ENCODE measurements around the gene DIAPH3.

DIAPH3 gene

DNA sequence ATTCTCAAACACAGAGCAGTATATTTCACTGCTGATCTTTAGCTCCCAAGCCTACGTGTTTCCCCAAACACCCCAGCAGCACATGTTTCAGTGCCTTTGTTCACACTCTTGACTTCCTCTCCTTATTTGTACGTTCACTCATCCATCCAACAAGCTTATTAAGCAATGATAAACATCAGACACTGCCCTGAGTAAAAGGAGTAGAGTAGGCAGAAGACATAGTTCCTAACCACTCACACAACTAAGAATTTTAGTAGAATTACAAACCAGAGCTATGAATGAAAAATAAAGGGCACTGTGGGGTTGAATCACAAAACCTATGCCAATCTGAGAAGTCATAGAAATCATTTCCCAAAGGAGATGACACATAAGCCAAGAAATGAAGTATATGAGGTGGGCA, 213.5 kb downstream of the DIAPH3 start:
- DNase-seq = no peak

DNA sequence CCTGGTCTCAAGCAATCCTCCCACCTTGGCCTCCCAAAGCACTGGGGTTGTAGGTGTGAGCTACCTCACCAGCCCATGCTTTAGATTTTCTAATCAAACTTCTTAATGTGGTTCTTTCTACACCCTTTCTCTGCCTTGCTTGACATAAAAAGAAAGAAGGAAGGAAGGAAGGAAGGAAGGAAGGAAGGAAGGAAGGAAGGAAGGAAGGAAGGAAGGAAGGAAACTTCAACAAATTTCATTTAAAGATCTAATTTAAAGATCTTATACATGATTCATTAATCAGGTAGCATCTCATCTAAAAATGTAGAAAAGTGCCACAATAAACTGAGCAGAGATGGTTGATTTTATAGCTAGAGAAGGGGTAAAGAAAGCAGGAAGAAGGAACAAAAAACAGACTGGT, 215.0 kb downstream of the DIAPH3 start:
- DNase-seq = no peak

DNA sequence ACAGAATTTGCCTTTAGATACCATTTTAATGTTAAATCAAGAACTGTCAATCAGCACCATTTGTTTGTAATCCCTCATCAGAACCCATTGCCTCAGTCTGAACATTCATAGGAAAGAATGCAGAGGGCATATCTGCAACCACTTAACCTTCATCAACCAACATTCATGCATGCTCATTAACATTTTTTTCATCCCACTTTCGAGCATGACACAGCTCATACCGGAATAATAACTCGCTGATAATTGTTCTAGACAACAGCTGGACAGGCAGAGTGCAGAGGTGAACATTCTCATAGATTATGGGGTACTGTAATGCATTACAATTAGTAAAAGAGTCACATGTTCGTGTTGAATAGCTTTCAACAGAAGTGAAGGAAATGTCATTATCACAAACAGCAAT, 216.8 kb downstream of the DIAPH3 start:
- no peak for DNase-seq

DNA sequence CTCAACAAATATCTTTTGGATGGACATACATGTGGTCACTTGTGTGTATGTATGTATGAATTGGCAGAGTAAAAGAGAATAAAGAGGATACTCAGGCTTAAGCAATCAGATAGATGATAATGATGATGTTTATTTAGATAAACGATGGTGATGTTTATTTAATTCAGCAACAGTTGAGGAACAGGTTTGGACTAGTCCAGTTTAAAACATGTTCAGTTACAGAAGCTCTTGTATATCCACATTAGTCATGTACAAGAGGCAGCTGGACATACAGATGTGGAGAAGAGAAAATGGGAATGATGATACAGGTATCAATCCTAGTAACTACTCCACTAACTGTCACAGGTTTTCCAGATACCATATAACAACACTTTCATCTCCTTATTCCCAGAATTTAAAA, 232.1 kb downstream of the DIAPH3 start:
- DNase-seq = no peak

DNA sequence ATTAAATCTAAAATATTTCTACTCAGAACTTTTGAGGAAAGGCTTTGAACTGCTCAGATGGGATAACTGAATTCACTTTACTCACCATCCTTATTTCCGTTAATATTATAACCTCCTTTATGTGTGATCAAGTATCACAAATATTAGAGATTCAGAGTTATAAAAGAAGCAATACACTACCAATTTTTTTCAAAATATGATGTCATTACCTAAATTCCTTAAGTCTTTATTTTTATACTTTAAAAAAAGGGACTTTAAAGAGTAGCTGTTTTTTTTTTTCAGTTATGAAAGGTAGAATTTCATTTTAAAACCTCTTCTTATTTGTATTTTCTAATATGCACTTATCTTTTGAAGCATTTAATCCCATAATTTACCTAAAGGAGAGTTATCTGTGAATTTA, 239.5 kb downstream of the DIAPH3 start:
- DNase-seq = no peak

DNA sequence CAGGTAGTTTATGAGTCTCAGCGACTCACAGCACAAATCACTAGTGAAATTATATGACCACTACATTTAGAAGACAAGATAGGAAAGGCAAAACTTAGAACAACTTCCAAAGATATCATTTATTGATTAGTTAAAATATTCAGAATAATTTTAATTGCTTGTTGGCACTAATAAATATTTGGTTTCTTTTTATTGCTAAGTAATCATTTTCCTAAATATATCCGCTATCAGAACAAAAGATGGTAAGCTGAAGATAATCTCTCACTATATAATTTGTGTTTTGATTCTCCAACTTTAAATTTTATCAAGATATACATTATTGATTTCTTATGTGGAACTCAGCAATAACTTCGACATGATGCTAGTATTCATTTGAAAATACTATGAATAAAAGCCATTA, 248.5 kb downstream of the DIAPH3 start:
- DNase-seq = no peak

DNA sequence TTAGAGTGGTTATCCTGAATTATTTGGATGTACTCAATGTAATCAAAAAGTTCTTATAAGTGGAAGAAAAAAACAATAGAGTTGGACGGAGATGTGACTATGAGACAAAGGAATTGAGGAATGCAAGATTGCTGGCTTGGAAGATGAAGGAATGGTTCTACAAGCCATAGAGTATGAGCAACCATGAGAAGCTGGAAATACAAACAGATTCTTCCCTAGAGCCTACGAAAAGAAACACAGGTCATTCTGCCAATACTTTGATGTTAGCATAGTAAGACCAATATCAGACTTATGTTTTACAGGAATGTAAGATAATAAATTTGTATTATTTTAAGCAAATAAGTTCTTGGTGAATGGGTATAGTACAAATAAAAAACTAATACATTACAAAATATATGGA, 249.2 kb downstream of the DIAPH3 start:
- DNase-seq = no peak

DNA sequence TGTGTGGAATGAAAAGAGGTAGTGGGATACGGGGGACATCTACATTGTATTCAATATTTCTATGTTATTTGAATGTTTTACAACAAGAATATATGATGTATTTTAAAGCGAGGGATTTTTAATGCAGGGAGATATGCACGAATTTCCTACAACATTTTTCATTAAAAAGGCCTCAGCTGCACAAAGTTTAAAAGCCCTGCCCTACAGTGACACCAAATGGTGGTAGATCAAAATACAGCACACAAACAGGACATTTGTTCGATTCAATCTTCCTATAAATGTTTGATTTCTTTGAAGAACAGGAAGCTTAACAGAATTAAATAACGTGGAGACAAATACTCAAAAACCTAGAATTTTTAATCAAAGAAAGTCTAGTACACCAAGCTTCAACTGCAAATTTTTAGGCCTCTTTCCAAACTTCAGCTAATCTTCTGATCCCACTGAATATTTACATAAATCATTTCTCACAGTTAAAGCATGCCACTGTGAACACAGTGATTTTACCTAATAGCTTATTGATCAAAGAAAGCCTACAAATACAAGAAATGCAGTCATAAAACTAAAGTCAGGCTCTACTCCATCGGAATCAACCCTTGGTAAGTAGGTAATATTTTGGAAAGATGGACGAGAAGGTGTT, 257.2 kb downstream of the DIAPH3 start:
- DNase-seq = no peak

DNA sequence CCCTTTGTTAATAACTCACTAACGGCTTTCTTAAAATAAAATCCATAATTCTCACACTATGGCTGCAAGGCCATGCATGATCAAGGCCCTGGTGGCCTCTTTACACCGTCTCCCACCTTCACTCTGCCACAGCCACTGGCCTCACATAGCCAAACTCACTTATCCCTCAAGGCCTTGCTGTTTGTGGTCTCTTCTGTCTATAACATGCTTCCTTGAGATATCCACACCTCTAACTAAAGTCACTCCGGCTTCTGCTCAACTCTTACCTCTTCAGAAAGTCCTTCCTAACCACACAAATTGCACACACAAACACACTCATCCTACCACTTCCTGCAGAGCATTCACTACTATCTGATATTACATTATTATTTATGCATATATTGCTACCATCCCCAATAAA, 262.5 kb downstream of the DIAPH3 start:
- DNase-seq = no peak

DNA sequence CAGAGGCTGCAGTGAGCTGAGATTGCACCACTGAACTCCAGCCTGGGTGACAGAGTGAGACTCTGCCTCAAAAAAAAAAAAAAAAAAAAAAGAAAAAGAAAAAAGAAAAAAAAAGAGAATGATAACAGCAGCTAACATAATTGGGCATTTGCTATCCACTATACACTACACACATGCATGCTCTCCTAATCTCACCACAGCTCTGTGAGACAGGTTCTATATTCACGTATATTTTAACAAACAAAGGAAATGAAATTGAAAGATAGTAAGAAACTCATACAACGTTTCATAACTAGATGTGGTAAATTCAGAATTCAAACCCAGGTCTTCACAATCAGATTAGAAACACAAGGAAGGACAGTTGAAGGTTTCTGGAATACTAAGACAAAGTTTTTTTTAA, 265.7 kb downstream of the DIAPH3 start:
- DNase-seq = no peak

DNA sequence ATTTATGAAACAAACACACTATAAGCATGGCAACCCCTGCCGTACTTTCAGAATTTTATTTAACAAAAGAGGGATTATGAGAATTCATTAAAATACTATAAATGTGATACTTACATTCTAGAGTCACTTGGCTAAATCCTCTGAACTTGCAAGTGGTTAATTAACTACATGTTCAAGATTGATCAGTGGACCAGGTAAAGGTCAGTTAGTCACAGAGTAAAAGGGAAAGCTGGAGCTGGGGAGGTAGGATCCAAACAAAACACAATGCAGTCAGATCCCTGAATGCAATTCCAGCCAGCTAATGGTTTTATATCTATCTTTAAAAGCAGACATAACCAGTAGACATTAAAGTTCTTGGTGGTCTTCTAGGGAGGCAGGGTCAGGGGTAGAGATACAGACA, 270.5 kb downstream of the DIAPH3 start:
- DNase-seq = no peak

DNA sequence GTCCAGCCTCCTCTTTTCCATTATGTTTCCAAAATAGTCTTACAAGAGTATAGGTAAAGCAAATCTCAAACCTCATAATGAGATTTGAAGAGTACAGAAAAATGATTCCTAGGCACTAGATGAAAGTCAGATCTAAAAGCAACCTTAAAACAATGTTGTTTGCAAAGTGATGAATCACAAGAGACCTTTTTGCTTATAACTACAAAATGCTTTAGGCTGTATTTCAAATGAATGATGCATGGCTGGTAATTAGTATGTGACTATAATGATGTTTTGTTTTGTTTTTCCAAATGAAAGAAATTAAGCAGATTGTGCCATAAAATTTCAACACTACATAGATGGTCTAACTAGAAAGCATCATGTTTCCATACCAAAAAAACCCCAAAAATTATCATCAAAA, 272.7 kb downstream of the DIAPH3 start:
- no peak for DNase-seq

DNA sequence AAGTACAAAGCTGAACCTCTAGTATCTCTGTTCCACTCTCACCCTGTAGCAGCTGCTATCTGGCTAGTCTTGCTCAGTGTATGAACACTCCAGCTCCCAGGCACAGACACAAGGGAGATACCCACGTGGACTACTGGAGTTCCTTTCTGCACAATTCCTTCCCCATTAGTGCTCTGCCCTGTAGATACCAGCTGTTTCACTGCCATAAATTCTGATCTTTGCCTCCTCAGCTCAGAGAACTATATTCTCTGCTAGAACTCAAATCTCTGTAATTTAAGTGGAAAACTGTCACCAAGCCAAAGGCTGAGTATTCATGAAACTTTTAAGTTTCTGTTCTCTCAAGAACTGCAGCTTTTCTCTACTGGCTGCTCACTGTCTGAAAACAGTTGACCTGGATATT, 273.7 kb downstream of the DIAPH3 start:
- DNase-seq = no peak

DNA sequence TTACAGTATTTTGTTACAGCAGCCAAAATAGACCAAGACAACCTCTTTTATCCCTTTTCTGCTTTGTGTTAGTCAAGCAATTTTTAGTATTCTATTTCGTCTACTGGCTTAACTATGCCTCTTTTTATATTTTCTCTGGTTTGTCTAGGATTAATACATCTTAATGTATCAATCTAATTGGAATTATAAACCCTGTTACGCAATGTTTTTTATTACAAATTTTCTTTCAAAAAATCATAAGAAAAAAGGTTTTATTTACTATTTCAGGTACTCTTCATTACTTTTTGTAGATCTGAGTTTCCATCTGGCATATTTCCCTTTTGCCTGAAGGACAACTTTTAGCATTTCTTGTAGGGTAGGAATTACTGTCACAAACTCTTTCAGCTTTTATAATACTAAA, 275.3 kb downstream of the DIAPH3 start:
- no peak for DNase-seq

DNA sequence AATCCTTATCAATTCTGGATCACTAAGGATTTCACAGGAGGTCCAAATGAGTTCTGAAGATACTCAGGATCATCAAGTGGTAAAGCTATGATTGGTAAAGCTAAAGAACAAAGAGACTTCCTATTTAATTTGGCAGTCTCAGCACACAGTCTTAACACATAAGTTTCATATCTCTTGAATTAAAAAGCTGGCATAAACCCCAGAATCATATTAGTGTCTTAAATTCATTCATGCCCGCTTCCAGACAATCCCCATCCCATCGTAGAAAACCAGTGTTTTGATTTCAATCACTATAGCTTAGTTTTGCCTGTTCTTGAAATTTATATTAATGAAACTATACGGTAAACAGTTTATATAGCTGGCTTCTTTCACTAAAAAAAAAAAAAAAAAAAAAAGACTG, 278.7 kb downstream of the DIAPH3 start:
- DNase-seq = no peak

DNA sequence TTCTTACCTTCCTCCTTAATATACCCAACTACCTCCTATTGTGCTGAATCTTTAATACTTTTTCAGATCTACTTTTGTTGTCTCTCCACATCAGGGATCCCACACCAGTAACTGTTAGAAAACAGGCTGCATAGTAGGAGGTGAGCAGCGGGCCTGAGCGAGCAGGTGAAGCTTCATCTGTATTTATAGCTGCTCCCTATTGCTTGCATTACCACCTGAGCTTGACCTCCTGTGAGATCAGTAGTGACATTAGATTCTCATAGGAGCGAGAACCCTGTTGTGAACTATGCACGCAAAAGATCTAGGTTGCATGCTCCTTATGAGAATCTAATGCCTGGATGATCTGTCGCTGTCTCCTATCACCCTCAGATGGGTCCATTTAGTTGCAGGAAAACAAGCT, 279.8 kb downstream of the DIAPH3 start:
- DNase-seq = no peak

DNA sequence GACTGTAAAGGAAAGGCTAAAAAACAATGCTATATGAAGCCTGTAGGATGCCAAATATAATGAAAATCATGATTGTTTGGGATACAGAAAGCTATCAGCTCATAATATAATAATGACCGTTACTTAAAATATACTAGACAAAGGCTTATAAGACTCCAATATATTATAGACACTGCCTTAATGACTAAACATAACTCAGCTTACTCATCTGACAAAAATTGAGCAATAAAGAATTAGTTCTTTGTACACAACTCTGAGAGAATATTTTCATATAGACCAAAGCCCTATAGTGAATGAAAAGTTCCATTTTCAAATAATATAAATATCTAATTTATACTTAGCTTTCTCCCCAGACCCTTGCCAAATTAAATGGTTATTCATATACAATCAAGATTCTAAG, 283.3 kb downstream of the DIAPH3 start:
- no peak for DNase-seq

DNA sequence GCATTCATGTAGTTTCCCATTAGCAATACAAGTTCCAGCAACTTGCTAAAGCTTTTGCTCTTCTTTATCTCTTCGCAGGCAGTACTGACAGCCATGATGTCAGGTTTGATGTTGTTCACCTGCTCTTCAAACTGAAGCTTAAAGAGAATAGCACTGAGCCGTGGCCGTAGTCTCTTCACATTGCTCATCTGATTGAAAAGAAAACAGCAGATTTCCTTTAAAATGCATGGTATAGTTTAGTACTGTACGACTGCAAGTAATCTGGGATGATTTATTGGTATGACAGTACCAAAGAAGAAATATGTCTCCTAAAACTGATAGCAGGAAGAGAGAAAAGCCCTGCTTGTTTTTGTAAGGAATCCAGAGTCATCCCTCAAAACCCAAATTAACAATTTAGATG, 284.4 kb downstream of the DIAPH3 start:
- DNase-seq = no peak

DNA sequence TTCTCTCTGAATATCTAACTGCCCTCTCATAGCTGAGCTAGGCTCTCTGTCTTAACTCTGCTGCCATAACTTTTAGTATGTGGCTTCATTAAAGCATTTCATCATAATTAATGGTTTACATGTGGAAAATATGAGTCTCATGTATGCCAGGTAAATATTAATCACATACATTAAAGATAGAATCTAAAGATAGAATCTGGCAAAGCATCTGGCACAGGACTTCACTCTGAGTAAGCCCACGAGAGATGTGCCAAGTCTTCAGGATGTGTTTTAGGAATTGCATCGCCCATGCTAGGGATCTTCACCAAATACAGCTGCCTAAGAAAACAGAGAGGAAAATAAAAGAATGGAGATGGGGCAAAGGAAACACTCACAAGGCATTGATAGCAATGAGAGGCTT, 285.8 kb downstream of the DIAPH3 start:
- DNase-seq = no peak

DNA sequence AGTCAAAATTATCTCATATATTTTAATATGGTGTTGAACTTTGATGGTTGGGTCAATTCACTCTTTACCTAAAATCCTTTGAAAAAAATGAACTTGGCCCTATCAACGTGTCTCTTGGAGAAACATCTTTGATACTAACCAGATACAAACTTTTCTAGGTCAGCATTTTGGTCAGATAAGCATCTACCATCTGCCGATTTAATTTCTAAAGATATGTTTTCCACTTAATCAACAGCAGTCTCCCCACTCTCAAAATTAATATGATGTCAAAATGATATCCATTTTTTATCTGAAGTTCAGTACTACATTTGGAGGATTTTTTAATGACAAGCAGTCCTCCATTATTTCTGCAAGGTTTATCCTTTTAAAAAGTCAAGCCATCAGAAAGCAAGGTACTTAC, 288.8 kb downstream of the DIAPH3 start:
- DNase-seq = no peak

DNA sequence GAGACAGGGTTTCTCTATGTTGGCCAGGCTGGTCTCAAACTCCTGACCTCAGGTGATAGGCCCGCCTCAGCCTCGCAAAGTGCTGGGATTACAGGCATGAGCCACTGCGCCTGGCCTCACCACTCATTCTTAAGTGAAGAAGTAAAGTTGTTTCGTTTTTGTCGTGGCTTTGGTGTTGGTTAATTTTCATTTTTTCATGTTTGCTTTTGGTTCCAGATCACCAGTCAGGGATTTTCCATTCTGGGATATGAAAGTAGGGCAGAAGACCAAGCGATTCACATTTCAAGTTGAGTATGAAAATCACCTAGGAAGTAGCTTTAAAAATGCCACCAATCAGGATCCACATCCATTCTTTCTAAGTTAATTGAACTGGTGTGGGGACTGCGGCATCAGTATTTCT, 289.9 kb downstream of the DIAPH3 start:
- no peak for DNase-seq

DNA sequence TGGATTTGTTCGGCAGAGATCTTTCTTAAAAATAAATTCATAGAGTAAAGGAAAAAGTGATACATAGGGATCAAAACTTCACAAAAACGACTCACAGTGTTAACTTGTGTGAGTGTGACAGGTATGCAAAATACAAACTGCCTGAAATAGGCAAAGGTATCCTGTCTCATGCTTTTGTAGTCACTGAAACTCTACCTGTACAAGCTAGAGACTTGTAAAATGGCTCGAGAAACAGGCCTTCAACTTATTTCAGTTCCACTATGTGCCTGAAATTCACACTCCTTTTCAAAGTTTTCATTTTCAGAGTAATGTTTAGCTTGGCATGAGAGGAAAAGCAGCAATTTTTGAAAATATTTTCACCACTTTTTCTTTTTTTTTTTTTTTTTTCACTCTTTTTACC, 290.4 kb downstream of the DIAPH3 start:
- no peak for DNase-seq

DNA sequence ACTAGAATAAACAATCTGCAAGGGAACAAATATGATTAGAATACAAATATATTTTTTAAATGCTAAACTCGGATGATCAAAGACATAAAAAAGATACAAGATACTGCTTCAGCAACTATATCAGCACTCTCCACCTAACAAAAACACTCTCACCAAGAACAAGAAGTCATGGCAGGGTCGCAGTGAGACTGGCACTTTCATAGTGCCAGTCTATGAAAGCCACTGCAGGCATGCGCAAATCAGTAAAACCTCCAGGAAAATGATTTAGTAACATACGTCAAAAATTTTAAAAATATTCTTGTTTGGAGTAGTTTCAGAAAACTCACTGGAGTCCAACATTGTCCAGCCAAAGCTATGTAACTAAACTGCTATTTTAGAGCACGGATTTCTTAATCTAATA, 295.9 kb downstream of the DIAPH3 start:
- no peak for DNase-seq

DNA sequence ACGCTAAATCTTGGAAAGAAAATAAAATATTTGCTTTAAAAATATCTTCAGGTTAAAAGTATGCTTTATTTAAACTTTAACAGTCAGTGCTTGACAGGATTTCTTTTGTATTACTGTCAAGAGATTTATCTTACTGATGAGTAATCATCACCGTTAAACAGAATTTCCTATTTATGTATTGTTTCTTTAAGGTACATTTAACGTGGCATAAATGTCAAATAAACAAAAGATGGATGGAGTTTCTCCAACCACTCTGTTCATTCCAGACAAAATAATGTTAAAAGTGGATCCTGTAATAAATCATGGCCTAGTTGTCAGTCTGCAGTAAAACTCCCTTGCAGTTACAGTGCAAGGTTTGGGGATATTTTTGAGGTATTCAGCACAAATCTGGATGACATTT, 298.3 kb downstream of the DIAPH3 start:
- DNase-seq = no peak

DNA sequence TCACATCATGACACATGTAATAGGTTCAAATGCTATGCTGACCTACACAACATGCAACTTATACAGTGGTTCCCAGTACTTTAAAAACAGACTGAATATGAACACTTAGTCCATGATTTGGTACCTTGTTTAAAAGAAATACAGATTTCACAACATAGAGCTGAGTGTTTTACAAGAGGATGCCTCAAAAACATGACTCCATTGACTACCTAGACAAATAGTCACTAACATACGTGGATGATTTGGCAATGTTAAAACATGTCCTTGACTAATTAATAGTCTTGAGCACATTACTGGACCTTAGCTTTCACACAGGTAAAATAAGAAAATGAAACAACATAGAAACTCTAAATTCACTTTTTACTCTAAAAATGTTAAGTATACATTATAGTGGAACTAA, 300.1 kb downstream of the DIAPH3 start:
- no peak for DNase-seq

DNA sequence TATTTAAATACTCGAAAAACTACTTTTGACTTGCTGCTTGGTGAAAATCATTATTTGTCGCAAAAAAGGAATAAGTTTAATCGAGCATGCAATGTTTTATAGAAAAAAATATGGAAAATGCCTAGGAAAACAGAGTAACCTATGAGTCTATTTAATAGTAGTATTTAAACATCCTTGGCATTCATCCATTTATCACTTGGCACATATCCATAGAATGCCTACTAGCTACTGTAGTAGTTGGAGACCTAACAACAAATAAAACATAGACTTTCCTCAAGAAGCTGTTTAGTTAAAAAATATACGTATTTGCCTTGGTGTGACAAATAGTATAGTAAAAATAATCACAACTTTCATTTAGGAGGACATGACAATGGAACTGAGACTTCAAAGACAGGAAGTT, 302.1 kb downstream of the DIAPH3 start:
- DNase-seq = no peak
